ENCODE results near the gene ELOVL3.

- peak; percentile 97 for TF ChIP-seq POLR2A (IDR thresholded peaks at IDR 0.05; ENCODE audit: low read depth, low read length)
- no peak for TF ChIP-seq CTCF (conservative IDR thresholded peaks at IDR 0.05; ENCODE audit: low read depth, low read length)
- peak; percentile 76 for TF ChIP-seq RFX5 (IDR thresholded peaks at IDR 0.05; ENCODE audit: low read depth, low read length)
- TF ChIP-seq FOS (IDR thresholded peaks at IDR 0.05; ENCODE audit: low read depth, low read length), result no peak; the same call in 1 of the 2 replicates
- TF ChIP-seq CHD1 (IDR thresholded peaks at IDR 0.05; ENCODE audit: low read depth, low read length), result no peak
- no peak for TF ChIP-seq BHLHE40 (IDR thresholded peaks at IDR 0.05; ENCODE audit: low read depth, low read length)
- no peak for TF ChIP-seq USF2 (IDR thresholded peaks at IDR 0.05; ENCODE audit: low read depth, low read length)
- 0 out of 2 replicates have a peak, but pooled peaks have one; percentile 4 for TF ChIP-seq RAD21 (IDR thresholded peaks at IDR 0.05; ENCODE audit: low read length)
- no peak for TF ChIP-seq MAZ (IDR thresholded peaks at IDR 0.05; ENCODE audit: borderline replicate concordance, low read depth, low read length)
- no peak for TF ChIP-seq CEBPB (IDR thresholded peaks at IDR 0.05; ENCODE audit: low read depth, low read length)
- 0 out of 2 replicates have a peak, but pooled peaks have one; percentile 49 for TF ChIP-seq MXI1 (IDR thresholded peaks at IDR 0.05; ENCODE audit: borderline replicate concordance, low read depth, low read length)
Observed at GRCh38 chr10:102245082-102245931, 19.2 kb downstream of the ELOVL3 start, which contains the start of gene GBF1.

Data from IMR-90 (cell line).